GM12873 (cell line): Measurements from ENCODE around the gene TNFRSF9.
A peak's percentile ranks its signal among the peaks of the same experiment; 100 is the strongest.

ENCODE experiments used
- TF ChIP-seq, protein P1 (sequence below): IDR thresholded peaks from 2 replicates; pipeline ENCODE4 v1.5.1; 2012; ENCODE audit warnings: low read depth, mild to moderate bottlenecking, moderate library complexity, low read length, control low read depth; ENCODE audit not compliant: insufficient read depth; ENCODE audit errors: missing control alignments

The TNFRSF9 gene

DNA sequence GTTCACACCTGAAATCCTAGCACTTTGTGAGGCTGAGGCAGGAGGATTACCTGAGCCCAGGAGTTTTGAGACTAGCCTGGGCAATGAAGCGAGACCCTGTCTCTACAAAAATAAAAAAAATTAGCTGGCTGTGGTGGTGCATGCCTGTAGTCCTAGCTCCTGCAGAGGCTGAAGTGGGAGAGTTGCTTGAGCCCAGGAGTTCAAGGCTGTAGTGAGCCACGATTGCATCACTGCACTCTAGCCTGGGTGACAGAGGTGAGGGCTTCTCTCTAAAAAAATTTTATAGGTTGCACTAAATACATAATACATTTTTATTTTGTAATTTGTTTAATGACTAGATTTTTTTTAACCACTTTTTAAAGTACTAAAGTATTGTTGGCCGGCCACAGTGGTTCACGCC lies 27.0 kb upstream of the TNFRSF9 start:
- TF ChIP-seq, protein P1, sequence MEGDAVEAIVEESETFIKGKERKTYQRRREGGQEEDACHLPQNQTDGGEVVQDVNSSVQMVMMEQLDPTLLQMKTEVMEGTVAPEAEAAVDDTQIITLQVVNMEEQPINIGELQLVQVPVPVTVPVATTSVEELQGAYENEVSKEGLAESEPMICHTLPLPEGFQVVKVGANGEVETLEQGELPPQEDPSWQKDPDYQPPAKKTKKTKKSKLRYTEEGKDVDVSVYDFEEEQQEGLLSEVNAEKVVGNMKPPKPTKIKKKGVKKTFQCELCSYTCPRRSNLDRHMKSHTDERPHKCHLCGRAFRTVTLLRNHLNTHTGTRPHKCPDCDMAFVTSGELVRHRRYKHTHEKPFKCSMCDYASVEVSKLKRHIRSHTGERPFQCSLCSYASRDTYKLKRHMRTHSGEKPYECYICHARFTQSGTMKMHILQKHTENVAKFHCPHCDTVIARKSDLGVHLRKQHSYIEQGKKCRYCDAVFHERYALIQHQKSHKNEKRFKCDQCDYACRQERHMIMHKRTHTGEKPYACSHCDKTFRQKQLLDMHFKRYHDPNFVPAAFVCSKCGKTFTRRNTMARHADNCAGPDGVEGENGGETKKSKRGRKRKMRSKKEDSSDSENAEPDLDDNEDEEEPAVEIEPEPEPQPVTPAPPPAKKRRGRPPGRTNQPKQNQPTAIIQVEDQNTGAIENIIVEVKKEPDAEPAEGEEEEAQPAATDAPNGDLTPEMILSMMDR, result no peak

DNA sequence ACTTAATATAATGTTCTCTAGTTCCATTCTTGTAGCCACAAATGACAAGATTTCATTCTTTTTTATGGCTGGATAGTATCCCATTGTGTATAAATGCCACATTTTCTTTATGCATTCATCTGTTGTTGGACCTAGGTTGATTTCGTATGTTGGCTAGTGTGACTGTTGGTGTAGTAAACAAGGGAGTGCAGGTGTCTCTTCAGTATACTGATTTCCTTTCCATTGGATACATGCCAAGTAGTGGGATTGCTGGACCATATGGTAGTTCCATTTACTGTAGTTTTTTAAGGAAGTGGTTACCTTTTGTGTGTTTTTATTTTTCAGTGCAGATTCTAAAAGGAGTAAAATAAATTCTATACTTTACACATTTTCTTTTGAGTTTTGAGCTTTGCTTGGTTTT lies 26.6 kb upstream of the TNFRSF9 start:
- TF ChIP-seq, protein P1, result no peak

DNA sequence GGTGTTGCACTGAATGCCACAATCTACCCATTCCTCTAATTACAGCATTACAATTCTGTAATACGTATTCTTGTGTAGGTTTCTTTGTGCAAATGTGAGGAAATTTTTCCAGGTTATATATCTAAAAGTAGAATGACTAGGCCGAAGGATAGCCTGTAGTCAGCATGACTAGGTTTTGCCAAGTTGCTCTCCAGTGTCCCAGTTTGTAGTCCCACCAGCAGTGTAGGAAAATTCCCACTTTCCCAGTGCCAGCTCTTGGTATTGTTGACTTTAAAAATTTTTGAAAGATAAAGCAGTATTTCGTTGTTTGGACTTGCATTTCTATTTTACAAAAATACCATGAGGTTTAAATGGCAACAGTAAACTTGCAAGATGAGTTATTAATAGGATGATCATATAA lies 23.8 kb upstream of the TNFRSF9 start:
- TF ChIP-seq, protein P1, result no peak

DNA sequence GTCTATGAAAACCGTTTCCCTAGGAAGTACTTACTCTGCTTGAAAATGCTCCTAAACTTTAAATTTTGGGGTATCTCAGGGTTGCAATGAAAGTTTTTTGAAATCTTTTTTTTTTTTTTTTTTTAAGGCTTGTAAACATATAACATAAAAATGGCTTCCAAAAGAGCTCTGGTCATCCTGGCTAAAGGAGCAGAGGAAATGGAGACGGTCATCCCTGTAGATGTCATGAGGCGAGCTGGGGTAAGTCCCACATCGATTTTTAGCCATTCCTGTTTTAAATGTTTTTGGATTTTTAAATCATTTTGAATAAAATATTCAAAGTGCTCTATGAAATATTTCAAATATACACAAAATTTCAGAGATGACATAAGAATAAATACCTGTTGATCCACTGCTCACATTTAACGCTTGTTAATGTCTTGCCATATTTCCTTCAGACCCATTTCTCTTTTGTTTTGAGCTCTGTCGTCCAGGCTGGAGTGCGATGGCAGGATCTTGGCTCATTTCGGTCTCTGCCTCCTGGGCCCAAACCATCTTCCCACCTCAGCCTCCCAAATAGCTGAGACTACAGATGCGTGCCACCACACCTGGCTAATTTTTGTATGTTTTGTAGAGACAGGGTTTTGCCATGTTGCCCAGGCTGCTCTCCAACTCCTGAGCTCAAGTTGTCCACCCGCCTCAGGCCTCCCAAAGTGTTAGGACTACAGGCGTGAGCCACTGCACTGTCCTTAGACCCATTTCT lies 22.2 kb upstream of the TNFRSF9 start:
- TF ChIP-seq, protein P1, result no peak

DNA sequence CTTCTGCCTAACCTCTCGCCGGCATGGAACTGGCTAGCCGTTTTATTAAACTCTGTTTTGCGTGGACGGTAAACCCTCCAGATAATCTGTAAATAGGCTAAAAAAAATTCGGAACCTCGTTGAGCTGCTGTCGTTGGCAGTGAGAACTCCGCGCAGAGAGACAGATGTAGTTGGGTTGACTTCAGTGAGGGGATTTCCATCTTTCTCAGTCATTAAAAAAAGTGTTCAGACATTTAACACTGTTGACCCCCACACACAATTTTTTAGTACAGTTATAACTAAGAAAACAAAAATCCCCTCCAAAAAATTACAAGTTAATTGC lies 21.3 kb upstream of the TNFRSF9 start:
- TF ChIP-seq, protein P1, result no peak

DNA sequence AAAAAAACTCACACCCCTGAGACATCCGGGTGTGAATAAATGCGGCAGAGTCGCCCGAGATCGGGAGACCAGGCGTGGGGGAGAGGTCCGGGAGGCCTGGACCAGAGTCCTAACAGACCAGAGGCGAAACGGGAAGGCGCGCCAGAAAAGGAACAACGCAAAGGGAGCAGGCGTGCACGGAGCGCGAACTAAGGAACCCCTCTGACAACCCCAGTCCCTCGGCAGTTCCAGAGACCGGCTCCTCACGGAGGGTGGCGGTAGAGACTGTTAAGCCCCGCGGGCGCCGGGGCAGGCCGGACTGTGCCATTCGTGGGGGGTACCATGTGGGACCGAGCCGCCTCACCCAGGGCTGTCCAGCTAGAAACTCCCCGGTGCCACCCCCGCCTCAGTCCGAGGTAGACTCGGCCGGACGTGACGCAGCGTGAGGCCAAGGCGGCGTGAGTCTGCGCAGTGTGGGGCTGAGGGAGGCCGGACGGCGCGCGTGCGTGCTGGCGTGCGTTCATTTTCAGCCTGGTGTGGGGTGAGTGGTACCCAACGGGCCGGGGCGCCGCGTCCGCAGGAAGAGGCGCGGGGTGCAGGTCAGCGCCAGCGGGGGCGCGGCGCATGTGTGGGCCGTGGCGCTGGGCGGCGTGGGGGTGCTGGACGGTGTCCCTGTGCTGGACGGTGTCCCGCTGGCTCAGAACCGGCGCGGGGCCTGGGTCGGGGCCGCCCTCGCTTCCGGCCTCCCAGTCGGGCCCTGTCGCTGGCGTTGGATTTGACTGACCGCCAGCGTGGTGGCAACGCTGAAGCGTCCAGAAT lies 20.8 kb upstream of the TNFRSF9 start, which contains the start of gene PARK7:
TSS of gene PARK7 (plus strand) at position 496 of the 798 bp plus-strand sequence. CDS start 1,075 bp downstream, outside the sequence.
- TF ChIP-seq, protein P1, result peak; percentile 61

DNA sequence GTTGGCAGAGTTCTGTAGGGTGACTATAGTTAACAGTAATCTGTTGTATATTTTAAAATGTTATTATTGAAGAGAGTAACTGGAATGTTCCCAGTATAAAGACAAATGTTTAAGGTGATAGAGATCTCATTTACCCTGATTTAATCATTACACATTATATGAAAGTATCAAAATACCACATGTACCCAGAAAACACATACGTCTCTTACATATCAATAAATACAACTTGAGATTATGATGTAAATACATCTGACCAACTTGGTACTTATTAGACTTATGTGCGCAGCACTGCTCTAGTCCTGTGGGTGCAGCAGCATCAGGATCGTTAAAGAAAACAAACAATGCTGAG lies 20.2 kb upstream of the TNFRSF9 start:
- TF ChIP-seq, protein P1, result no peak
